Activated T-helper 1 cell treated with Interleukin-2 at 50 U/mL for 16 hours (primary cell): Measurements from ENCODE around the gene DVL1.
"Not testable (repeated sequence)": the region's sequence is repeated elsewhere in the genome, so short reads cannot be mapped to it uniquely, and the experiment has no call there.

Experiments used
- DNase-seq: peaks from one replicate; pipeline ENCODE4 v3.0.0-alpha.2; 2020; ENCODE audit warnings: low read depth

Gene DVL1

GRCh38 chr1:1324524-1325287, 24.5 kb downstream of the DVL1 start, which contains the start of the genes CPTP and INTS11:
Gene CPTP (plus strand): TSS chr1:1324802. CDS start chr1:1326911, 2,109 bp downstream.
Gene INTS11 (minus strand): TSS chr1:1324660. CDS start chr1:1324608, 52 bp downstream.
- DNase-seq: peak; percentile 95

DNA sequence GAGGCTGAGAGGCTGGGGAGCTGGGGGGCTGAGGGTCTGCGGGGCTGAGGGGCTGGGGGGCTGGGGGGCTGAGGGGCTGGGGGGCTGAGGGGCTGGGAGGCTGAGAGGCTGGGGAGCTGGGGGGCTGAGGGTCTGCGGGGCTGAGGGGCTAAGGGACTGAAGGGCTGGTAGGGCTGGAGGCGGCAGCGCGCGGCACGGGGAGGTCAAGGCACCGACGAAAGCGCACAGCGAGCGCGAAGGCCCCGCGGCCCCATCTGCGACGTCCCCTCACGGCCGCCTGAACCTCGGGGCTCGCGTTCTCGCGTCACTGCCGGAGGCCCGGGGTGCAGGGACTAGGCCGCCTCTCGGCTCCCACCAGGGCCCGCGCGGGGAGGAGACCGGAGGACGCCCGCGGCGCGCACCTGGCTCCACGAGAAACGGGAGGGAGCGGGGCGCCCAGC, 25.1 kb downstream of the DVL1 start:
- no peak for DNase-seq

- DNase-seq: no peak
Observed at GRCh38 chr1:1322952-1323351, 26.3 kb downstream of the DVL1 start.

DNA sequence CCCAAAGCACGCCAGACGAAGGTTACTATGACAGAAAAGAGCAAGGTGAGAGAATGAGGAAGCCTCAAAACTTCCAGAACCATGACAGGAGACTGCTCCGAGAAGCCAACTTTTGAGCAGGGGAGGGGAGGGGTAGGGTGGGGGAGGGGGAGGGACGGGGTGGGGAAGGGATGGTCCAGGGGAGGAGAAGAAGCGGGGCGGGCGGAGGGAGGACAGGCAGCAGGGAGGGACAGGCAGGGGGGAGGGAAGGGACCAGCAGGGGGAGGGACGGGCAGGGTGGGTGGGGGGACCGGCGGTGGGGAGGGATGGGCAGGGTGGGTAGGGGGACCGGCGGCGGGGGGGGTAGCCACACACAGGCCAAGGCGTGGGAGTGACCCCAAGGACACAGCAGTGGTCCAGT, 26.8 kb downstream of the DVL1 start:
- DNase-seq: no peak

DNA sequence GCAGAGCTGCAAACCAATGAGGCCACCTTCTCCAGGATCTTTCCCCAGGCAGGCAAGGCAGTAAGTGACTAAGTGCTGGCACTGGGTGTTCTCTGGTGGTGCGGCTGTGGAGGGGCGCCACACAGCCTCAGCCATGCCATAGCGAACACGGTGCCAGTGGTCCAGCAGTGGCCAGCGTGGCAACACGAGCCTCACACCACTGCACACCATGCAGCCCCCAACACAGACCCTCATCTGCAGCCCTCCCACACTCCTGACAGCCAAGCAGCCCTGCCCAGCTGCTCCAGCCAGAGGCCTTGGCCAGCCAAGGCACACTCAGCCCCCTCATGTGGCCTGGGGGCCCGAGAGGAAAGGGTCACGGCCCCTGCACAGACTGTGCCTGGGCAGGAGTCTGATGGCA, 27.7 kb downstream of the DVL1 start:
- no peak for DNase-seq

DNA sequence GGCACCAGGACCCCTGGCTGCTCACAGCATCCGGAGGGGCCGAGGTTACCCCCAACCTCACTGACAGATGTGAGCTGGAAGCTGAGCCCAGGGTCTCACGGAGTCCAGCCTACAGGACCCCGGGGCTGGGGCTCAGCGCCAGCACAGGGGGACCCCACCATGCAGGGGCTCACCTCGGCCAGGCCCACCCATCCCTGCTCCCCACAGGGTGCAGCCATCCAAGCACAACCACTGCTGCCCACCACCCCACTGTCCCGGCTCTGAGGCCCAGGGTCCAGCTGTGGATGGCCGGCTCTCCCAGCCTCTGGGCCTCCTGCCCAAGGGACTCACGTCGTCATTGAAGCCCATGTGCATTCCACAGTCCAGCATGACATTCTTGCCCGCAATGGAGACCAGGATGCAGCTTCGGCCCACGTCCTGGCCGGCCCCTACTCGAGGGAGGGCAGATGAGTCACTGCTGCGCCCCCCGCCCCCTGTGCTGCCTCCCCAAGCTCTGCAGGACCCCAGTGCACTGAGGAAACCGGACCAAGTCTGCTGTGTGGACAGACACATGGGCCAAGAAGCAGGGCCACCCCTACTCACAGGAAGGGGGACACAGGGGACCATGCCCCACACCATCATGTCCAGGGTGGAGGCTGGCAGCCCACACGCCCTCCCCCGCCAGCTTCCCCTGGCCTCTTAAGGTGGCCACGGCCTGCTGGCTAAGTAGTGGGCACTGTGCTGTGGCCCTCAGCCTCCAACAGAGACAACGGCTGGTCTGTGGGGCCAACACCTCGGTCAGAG, 28.4 kb downstream of the DVL1 start:
- DNase-seq: no peak

DNA sequence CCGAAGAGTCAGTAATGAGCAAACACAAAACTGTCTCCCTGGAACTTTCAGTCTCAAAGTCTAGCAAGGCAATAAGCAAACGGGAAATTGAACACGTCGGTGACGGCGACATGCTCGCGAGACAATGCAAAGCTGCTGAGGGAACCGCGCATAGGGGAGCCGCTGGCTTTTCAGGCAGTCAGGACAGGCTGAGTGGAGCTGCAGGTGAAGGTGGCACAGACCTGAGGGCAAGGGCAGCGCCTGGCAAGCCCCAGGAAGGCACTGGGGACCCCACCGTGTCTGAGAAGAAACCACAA, 29.6 kb downstream of the DVL1 start:
- no peak for DNase-seq

DNA sequence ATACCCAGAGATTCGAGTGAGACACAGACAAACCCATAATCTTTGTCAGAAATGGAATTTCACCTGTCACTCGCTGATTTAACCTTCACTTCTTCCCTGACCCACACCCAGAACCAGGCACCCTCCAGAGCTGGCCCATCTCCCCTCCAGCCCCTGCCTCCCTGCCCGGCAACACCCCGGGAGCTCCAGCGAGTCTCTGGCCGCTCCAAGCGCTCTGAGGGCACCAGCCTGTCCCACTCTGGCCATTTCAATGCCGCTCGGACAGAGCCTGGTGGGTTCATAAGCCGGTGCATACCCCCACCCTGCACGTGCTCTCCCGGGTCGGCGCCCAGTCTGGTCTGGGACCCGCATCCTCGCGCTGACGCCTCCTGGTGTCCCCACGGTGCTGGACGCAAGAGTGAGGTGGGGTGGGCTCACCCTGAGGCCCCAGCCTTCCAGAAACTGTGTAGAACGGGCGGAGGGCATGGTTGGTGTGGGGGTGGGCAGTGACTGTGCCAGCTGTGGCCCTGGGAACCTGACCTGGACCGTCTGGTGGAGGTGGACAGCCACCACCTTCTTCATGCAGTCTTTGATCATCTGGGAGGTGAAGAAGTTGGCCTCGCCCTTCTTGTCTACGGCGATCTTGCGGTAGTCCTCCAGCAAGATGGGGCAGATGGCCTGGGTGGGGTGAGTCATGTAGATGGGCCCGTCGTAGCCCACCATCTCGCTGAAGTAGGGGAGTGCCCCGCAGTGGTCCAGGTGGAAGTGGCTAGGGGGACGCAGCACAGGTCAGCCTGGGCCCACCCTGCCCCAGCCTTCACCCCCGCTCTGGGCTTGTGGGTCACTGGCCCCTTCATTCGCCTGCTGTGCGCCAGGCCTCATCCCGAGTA, 30.2 kb downstream of the DVL1 start:
- DNase-seq: no peak

DNA sequence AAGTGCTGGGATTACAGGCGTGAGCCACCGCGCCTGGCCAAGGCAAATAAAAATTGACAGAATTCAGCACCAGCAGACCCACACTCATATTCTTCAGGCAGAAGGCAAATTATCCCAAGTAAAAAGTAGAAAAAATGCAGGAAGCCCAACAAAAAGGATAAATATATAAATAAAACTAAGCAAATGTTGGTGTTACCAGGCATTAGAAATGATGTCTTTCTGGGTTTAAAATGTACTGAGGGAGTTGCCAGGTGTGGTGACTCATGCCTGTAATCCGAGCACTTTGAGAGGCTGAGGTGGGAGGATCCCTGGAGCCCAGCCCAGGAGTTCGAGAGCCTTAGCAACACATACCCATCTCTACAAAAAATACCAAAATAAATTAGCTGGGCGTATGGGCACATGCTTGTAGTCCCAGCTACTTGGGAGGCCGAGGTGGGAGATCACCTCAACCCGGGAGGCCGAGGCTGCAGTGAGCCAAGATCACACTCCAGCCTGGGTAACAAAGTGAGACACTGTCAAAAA, 31.0 kb downstream of the DVL1 start:
- no peak for DNase-seq

DNA sequence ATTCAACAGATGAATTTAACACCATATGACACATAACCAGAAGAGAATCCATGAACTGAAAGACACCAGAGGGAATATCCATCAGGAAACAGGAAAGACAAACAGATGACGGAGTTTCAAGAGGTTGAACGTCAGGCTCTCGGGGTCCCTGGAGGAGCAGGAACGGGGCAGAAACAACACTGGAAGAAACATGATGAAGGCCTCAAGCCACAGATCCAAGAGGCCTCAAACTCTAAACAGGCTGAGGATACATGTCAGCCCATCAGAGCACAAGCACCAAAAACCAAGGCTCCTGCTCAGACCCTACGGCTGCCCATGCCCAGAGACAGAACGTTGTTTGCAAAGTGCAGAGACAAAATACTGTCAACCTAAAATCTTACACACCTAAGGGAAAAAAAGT, 31.8 kb downstream of the DVL1 start:
- no peak for DNase-seq

DNA sequence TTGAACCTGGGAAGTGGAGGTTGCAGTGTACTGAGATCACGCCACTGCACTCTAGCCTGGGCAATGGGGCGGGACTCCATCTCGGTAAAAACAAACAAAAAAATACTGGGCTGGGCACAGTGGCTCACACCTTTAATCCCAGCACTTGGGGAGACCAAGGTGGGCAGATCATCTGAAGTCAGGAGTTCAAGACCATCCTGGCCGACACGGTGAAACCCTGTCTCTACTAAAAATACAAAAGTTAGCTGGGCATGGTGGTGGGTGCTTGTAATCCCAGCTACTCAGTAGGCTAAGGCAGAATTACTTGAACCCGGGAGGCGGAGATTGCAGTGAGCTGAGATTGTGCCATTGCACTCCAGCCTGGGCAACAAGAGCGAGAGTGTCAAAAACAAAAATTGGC, 33.0 kb downstream of the DVL1 start:
- DNase-seq: not testable (repeated sequence)

GRCh38 chr1:1315435-1315954, 33.7 kb downstream of the DVL1 start:
- DNase-seq: no peak

GRCh38 chr1:1314678-1315335, 34.4 kb downstream of the DVL1 start:
- no peak for DNase-seq

DNA sequence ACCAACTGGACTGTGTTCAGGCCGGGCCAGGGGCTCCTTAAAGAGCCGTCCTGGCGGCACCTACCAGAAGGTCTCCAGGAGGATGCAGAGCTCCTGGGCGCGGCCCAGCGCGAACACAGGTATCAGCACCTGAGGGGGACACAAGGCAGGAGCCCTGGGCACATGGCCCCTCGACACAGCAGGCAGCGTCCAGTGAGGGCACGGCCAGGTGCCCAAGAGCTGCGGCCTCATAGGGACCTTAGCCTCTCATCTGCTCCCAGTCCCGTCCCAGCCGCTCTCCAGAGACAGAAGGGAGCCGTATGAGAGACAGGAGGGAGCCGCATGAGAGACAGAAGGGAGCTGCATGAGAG, 35.0 kb downstream of the DVL1 start:
- DNase-seq: no peak

GRCh38 chr1:1313500-1314236, 35.5 kb downstream of the DVL1 start:
- DNase-seq: no peak

DNA sequence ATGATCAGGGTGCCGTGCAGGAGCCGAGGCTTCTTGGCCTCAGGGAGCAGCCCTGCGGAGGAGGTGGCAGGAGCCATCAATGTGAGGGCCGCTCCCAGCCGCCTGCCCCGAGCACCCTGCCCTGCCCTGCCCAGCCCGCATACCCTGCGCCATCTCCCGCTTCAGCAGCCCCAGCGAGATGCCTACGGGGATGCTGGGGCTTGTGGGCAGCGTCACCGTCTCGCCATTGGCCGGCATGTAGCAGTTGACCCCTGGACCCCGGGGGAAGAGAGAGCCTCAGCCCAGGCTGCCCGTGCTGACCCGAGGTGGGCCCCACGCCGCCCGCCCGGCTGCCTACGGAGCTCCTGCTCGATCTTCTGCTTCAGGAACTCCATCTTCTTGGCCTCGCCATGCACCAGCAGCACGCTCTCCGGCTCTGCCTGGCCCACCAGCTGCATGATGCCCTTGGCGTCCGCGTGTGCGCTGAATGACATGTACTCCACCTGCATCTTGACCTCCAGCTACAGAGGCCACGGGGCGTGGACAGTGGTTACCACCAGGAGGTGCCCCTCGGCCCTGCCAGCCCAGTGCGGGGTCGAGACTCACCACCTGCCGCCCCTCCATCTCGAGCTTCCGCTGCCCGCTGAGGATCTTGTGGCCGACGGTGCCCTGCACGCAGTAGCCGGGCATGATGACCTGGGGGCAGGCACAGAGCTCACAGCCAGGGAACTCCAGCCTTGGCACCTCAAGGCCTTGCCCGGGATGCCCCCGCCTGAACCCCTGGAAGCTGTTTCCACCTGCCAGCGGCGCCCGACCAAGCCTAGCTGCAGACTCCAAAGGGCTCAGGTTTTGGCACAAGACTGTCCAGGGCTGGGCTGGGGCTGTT, 36.5 kb downstream of the DVL1 start:
- DNase-seq: no peak

DNA sequence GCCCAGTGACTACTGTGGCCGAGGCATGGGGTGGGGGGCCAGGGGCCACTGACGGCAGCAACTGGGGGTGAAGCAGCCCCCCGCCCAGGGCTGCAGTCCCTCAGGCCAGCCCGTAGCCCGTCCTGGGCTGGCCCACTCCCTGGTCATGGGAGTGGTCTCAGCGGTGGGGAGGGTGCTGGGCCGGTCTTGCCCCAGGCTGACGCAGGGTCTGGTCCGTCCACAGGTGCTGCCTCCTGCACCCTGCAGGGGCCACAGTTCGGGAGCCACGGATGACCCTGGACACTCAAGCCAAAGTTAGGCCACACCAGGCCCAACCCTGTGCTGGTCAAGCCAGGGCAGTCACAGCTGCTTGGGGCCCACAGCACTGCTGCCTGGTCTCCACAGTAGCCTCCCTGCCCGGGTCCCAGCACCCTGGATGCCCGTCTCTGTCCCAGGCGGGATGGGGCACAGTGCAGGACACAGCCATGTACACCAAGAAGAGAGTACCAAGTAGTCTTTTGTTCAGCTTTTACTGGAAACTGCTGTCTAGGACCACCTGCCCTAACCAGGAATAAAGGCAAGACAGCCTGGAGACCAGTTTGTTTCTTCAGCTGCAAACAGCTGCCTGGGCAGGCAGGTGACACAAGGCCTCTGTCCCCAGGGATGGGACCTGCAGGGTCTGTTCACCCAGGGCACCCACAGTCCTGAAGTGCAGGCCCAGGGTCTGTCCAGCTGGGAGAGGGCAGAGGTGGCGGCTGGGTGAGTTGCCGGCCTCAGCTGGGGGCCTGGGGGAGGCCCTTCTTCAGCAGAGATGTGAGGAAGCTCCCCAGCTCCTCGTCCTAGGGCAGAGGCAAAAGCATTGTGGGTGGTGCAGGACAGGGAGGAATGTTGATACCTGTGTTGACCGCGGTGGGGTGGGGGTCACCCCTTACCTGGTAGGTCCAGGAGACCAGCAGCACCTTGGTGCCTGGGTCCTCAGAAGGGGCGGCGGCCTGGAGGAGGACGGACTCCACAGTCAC, 37.8 kb downstream of the DVL1 start:
- no peak for DNase-seq

GRCh38 chr1:1310476-1311053, 38.7 kb downstream of the DVL1 start:
- DNase-seq: no peak

DNA sequence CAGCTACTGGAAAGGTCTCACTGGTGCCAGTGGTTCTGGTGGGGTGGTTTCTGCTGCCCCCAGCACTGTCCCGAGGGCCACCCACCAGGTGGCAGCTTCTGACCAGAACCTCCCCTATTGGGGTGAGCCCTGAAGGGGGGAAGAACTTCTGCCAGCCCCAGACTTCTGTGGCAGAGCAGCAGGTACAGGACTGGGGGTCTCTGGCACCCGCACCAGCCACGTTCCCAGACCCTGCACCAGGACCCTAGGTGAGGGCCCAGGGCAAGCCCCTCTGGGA, 39.2 kb downstream of the DVL1 start:
- DNase-seq: no peak
